Measurements from ENCODE around the gene PTPRN2.

Gene PTPRN2

DNA sequence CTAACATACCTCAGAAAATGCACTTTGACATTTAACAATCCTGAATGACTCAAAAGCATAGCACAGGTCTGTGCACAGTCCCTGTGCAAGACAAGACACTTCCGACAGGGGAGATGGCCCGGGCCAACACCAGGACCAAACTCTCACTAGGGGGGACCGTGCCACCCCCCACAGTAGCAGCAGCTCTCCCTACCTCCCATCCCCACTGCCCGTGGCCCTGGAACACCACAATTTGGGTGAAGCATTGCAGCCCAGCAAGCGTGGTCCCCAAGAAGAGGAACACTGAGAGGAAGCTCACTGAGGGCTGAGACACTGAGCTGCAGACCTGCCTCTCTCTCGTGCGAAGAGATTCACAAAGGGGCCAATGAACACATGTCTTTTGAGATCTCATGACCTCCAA lies 26.0 kb downstream of the PTPRN2 start:
- no peak for FAIRE-seq
- TF ChIP-seq, protein P1, sequence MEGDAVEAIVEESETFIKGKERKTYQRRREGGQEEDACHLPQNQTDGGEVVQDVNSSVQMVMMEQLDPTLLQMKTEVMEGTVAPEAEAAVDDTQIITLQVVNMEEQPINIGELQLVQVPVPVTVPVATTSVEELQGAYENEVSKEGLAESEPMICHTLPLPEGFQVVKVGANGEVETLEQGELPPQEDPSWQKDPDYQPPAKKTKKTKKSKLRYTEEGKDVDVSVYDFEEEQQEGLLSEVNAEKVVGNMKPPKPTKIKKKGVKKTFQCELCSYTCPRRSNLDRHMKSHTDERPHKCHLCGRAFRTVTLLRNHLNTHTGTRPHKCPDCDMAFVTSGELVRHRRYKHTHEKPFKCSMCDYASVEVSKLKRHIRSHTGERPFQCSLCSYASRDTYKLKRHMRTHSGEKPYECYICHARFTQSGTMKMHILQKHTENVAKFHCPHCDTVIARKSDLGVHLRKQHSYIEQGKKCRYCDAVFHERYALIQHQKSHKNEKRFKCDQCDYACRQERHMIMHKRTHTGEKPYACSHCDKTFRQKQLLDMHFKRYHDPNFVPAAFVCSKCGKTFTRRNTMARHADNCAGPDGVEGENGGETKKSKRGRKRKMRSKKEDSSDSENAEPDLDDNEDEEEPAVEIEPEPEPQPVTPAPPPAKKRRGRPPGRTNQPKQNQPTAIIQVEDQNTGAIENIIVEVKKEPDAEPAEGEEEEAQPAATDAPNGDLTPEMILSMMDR (IDR thresholded peaks at IDR 0.05; ENCODE audit: insufficient read depth, missing control alignments), result no peak
- DNase-seq (ENCODE audit: insufficient read length, low spot score), result no peak

- DNase-seq (ENCODE audit: insufficient read length, low spot score) (no peak), FAIRE-seq (no peak)
- TF ChIP-seq, protein P1 (IDR thresholded peaks at IDR 0.05; ENCODE audit: insufficient read depth, missing control alignments), result no peak
Observed at GRCh38 chr7:158560386-158560785, 27.2 kb downstream of the PTPRN2 start.

DNA sequence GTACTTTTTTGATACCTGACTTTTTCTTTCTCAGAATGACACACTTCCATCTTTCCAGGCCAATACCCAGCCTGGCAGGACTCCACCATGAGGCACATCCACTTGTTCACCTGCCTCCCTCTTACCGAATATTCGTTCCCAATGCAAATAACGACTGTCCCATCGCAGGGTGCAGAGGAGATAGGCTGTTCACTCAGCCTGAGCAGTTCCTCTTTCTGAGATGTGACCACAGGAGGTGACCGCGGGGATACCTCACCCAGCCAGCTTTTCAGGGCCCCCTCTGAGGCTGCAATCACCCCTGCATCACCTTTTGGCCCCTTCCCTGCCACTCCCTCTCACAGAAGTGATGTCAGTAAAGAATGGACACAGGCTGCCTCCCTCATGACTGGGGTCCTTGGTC lies 28.3 kb downstream of the PTPRN2 start:
- FAIRE-seq, result no peak
- TF ChIP-seq, protein P1 (IDR thresholded peaks at IDR 0.05; ENCODE audit: insufficient read depth, missing control alignments), result no peak
- DNase-seq (ENCODE audit: insufficient read length, low spot score), result no peak

- DNase-seq (ENCODE audit: insufficient read length, low spot score) (no peak), FAIRE-seq (no peak)
- TF ChIP-seq, protein P1 (IDR thresholded peaks at IDR 0.05; ENCODE audit: insufficient read depth, missing control alignments), result no peak
Observed at GRCh38 chr7:158558816-158559215, 28.8 kb downstream of the PTPRN2 start.

- DNase-seq (ENCODE audit: insufficient read length, low spot score), result no peak
- no peak for FAIRE-seq
- TF ChIP-seq, protein P1 (IDR thresholded peaks at IDR 0.05; ENCODE audit: insufficient read depth, missing control alignments), result no peak
Observed at GRCh38 chr7:158557441-158557755, 30.2 kb downstream of the PTPRN2 start.

GRCh38 chr7:158556721-158557440 lies 30.7 kb downstream of the PTPRN2 start:
- DNase-seq (ENCODE audit: insufficient read length, low spot score) (no peak), FAIRE-seq (no peak)
- TF ChIP-seq, protein P1 (IDR thresholded peaks at IDR 0.05; ENCODE audit: insufficient read depth, missing control alignments), result no peak

DNA sequence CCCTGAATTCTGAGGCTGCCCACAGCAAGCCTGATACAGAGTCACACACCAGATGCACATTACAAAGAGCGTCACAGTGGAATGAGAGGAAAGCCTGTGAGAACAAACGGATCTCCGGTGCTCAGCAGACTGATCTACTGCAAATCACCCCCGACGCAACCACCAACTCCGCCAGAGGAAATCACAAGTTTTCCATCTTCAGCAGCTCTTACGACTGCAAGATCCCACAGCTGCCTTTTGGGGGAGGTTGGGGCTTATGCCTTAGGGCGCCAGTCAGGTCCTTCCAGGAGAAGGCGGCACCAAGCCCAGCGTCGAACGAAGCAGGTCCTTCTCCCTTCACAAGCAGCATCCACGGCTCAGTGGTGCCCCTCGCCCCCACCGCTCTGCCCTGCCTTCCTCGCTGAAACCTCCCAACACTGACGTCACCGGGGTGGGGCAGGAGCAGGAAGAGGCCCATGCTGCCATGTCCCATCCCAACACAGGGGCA lies 32.5 kb downstream of the PTPRN2 start:
- TF ChIP-seq, protein P1 (IDR thresholded peaks at IDR 0.05; ENCODE audit: insufficient read depth, missing control alignments), result no peak
- FAIRE-seq (no peak), DNase-seq (ENCODE audit: insufficient read length, low spot score) (no peak)
